K562 (cell line): ENCODE measurements around the gene TRIM69. TPM values are rescaled to one million over a fixed set of nuclear protein-coding genes. Genes with fewer than 3 reads are reported as not detected.

ENCODE experiments used
- AFF4 ChIP-seq: sonication (generic); formaldehyde crosslinking; IDR thresholded peaks from 2 replicates; pipeline ENCODE4 v1.8.0; 2023; ENCODE audit warnings: mild to moderate bottlenecking, missing genetic modification reagents
- ARNT ChIP-seq, 2 experiments: fragments of 450-650 bp; IDR thresholded peaks; 2 replicates each; pipeline ENCODE4 v1.6.1; 2016; ENCODE audit warnings: mild to moderate bottlenecking in 1 of 2
- BRD9 ChIP-seq: fragments of 450-650 bp; IDR thresholded peaks from 2 replicates; pipeline ENCODE4 v1.6.1; 2018; ENCODE audit warnings: low read depth; ENCODE audit not compliant: partially characterized antibody
- DDX20 ChIP-seq: fragments of 450-650 bp; IDR thresholded peaks from 2 replicates; pipeline ENCODE4 v1.6.1; 2016; ENCODE audit warnings: missing genetic modification characterization, low read depth, mild to moderate bottlenecking, missing compliant biosample characterization, moderate library complexity
- ILK ChIP-seq: fragments of 450-650 bp; IDR thresholded peaks from 2 replicates; pipeline ENCODE4 v1.6.1; 2016; ENCODE audit warnings: missing genetic modification characterization, low read depth, mild to moderate bottlenecking, missing compliant biosample characterization, moderate library complexity, borderline replicate concordance
- KDM2B ChIP-seq: fragments of 250-450 bp; sonication (Bioruptor Pico); IDR thresholded peaks from 2 replicates; pipeline ENCODE4 v1.8.0; 2021; ENCODE audit warnings: mild to moderate bottlenecking, moderate library complexity
- NR2C2 ChIP-seq, 2 experiments: fragments of 200-800 bp in 1 of 2; sonication (Bioruptor generic) in 1 of 2; sonication (generic) in 1 of 2; formaldehyde crosslinking in 1 of 2; IDR thresholded peaks; 2 replicates each; pipeline versions ENCODE4 v1.6.1 to v1.8.0; 2016 to 2022; ENCODE audit warnings: mild to moderate bottlenecking in 1 of 2, missing compliant biosample characterization in 1 of 2, missing genetic modification characterization in 1 of 2, missing genetic modification reagents in 1 of 2
- POLR2AphosphoS5 ChIP-seq: IDR thresholded peaks from 2 replicates; pipeline ENCODE4 v1.6.1; 2011; ENCODE audit warnings: mild to moderate bottlenecking, low read depth, low read length, moderate library complexity; ENCODE audit not compliant: control insufficient read depth, insufficient read depth
- PTBP1 ChIP-seq: fragments of 200-400 bp; formaldehyde crosslinking; IDR thresholded peaks from 2 replicates; pipeline ENCODE4 v1.6.1; 2017; ENCODE audit warnings: low read depth, low read length
- RBBP5 ChIP-seq: fragments of 200-600 bp; sonication (generic); IDR thresholded peaks from 2 replicates; pipeline ENCODE4 v1.6.1; 2012; ENCODE audit warnings: borderline replicate concordance, mild to moderate bottlenecking, low read length, control low read depth, inconsistent platforms; ENCODE audit not compliant: insufficient read depth, poor library complexity, severe bottlenecking
- SRSF7 ChIP-seq: fragments of 200-400 bp; formaldehyde crosslinking; optimal IDR thresholded peaks from 2 replicates; pipeline ENCODE3; 2017; ENCODE audit warnings: mild to moderate bottlenecking, low read depth, low read length
- TCF7L2 ChIP-seq: fragments of 150-350 bp; IDR thresholded peaks from 2 replicates; pipeline ENCODE4 v1.6.1; 2016; ENCODE audit warnings: low read depth, mild to moderate bottlenecking, low read length, moderate library complexity
- THAP7 ChIP-seq: fragments of 250-450 bp; sonication (Bioruptor Pico); IDR thresholded peaks from 2 replicates; pipeline ENCODE4 v1.5.0; 2021
- TRIM24 ChIP-seq, 2 experiments: fragments of 450-650 bp; IDR thresholded peaks; 2 replicates each; pipeline ENCODE4 v1.6.1; 2016
- TRIM28 ChIP-seq: fragments of 450-650 bp; IDR thresholded peaks from 2 replicates; pipeline ENCODE4 v1.6.1; 2017
- ZKSCAN1 ChIP-seq: fragments of 150-350 bp; IDR thresholded peaks from 2 replicates; pipeline ENCODE4 v1.6.1; 2016; ENCODE audit warnings: low read depth, low read length
- ZNF239 ChIP-seq: fragments of 250-450 bp; sonication (Bioruptor Pico); IDR thresholded peaks from 2 replicates; pipeline ENCODE4 v1.4.0; 2020; ENCODE audit warnings: mild to moderate bottlenecking
- polyA plus RNA-seq, 8 experiments: library from polyadenylated mRNA; depleted of rRNA in 4 of 8; stranded (reverse) in 5 of 8; unstranded in 3 of 8; fragments of >200 nt; fragmentation: Nextera tagmentation in 2 of 8; fragmentation: Illumina TruSeq in 1 of 8; extraction: Ambion mirVana in 2 of 8; extraction: Trizol in 1 of 8; gene quantifications; 2 replicates each; pipeline versions ENCODE4 v1.2.1 to v1.2.3, GENCODE V29; 2011 to 2014; ENCODE audit warnings: inconsistent platforms in 1 of 8, missing spikeins in 1 of 8
- total RNA-seq, 7 experiments: library from RNA; depleted of rRNA in 6 of 7; stranded (reverse); fragments of >200 nt in 6 of 7; fragmentation: Illumina TruSeq in 2 of 7; extraction: Trizol in 2 of 7; gene quantifications; 2 replicates each; pipeline versions ENCODE4 v1.2.1 to v1.2.3, GENCODE V29; 2011 to 2021; ENCODE audit warnings: low replicate concordance in 1 of 7
- TF ChIP-seq, protein P1 (sequence below): sonication (generic); formaldehyde crosslinking; IDR thresholded peaks from 2 replicates; pipeline ENCODE4 v1.8.1; 2023; ENCODE audit warnings: mild to moderate bottlenecking, missing genetic modification reagents
- TF ChIP-seq, protein P2 (sequence below): fragments of 450-650 bp; IDR thresholded peaks from 2 replicates; pipeline ENCODE4 v1.7.0; 2016; ENCODE audit warnings: borderline replicate concordance

The TRIM69 gene
- total and polyA plus RNA-seq, 9 of the 15 experiments (the other 6 are each of a cell fraction or from before 2014, with no cell fraction given), result 1.0 to 4.3 (median 2.3) TPM

DNA sequence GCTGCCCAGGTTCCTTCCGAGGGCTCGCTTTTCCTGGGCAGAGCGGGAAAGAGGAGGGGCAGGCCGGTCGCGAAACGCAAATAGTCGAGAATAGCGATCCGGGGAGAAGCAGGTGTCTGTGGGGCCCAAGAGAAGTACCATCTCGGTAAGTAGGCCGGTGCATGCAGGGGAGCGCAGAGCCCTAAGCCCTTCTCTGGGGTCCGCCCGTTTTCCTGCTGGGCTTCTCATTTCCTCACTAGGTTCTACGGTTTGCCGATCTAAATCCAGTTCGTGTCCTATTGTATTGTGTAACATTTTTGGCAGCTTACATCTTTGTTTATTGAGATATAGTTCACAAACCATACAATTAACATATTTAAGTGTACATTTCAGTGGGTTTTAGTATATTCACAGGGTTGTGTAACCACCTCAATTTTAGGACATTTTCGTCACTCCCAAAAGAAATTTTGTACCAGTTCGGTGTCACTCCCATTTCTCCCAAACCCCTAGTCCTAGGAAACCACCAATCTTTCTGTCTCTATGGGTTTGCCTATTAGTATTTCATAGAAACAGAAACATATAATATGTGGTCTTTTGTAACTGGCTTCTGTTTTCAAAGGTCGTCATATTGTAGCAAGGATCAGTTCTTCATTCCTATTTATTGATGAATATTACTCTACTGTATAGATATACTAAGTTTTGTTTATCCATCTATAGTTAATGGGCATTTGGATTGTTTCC is 6.8 kb upstream of the TRIM69 start (continued):
- TF ChIP-seq, protein P1, sequence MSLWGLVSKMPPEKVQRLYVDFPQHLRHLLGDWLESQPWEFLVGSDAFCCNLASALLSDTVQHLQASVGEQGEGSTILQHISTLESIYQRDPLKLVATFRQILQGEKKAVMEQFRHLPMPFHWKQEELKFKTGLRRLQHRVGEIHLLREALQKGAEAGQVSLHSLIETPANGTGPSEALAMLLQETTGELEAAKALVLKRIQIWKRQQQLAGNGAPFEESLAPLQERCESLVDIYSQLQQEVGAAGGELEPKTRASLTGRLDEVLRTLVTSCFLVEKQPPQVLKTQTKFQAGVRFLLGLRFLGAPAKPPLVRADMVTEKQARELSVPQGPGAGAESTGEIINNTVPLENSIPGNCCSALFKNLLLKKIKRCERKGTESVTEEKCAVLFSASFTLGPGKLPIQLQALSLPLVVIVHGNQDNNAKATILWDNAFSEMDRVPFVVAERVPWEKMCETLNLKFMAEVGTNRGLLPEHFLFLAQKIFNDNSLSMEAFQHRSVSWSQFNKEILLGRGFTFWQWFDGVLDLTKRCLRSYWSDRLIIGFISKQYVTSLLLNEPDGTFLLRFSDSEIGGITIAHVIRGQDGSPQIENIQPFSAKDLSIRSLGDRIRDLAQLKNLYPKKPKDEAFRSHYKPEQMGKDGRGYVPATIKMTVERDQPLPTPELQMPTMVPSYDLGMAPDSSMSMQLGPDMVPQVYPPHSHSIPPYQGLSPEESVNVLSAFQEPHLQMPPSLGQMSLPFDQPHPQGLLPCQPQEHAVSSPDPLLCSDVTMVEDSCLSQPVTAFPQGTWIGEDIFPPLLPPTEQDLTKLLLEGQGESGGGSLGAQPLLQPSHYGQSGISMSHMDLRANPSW (CRISPR knock-in tag), result no peak
- TF ChIP-seq POLR2AphosphoS5, result no peak
- TF ChIP-seq TCF7L2, result no peak
- TF ChIP-seq DDX20, result no peak
- TF ChIP-seq AFF4 (CRISPR knock-in tag), result no peak
- no peak for TF ChIP-seq KDM2B (CRISPR knock-in tag)
- no peak for TF ChIP-seq PTBP1
- no peak for TF ChIP-seq ILK
- no peak for TF ChIP-seq ARNT (IDR thresholded peaks at IDR 0.05)
- no peak for TF ChIP-seq ZKSCAN1
- no peak for TF ChIP-seq RBBP5
- TF ChIP-seq, protein P2, sequence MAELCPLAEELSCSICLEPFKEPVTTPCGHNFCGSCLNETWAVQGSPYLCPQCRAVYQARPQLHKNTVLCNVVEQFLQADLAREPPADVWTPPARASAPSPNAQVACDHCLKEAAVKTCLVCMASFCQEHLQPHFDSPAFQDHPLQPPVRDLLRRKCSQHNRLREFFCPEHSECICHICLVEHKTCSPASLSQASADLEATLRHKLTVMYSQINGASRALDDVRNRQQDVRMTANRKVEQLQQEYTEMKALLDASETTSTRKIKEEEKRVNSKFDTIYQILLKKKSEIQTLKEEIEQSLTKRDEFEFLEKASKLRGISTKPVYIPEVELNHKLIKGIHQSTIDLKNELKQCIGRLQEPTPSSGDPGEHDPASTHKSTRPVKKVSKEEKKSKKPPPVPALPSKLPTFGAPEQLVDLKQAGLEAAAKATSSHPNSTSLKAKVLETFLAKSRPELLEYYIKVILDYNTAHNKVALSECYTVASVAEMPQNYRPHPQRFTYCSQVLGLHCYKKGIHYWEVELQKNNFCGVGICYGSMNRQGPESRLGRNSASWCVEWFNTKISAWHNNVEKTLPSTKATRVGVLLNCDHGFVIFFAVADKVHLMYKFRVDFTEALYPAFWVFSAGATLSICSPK, result no peak
- TF ChIP-seq NR2C2 (CRISPR knock-in tag; IDR thresholded peaks at IDR 0.05), result no peak
- no peak for TF ChIP-seq NR2C2 (tag; IDR thresholded peaks at IDR 0.05)
- TF ChIP-seq SRSF7, result no peak
- TF ChIP-seq THAP7 (CRISPR knock-in tag), result no peak
- TF ChIP-seq TRIM24 (IDR thresholded peaks at IDR 0.05), result no peak
- no peak for TF ChIP-seq BRD9
- no peak for TF ChIP-seq ZNF239
- no peak for TF ChIP-seq TRIM28
